ENCODE measurements around the gene KBTBD2.

KBTBD2 gene

GRCh38 chr7:32891043-32891799 is at the start of gene KBTBD2:
KBTBD2 (minus strand) TSS chr7:32891760; CDS start chr7:32879604, 12,156 bp downstream.
- H3K4me3 ChIP-seq (ENCODE audit: low read depth, low read length), result peak within 1 kb of the TSS; percentile 60
- TF ChIP-seq CTCF (IDR thresholded peaks at IDR 0.05; ENCODE audit: low read depth, low read length, missing control alignments), result no peak
- in situ Hi-C loops (cut with HindIII; ENCODE audit: low sequenced_read_pairs), result no loop called here
- peak; percentile 49 for DNase-seq (ENCODE audit: low read depth)

GRCh38 chr7:32941181-32941580 is 49.6 kb upstream of the KBTBD2 start:
- peak overlapping the region; percentile 74 for H3K4me3 ChIP-seq (ENCODE audit: low read depth, low read length)
- in situ Hi-C loops (cut with HindIII; ENCODE audit: low sequenced_read_pairs), result loop anchor here (5.0 to 25.0 kb wide), 2 partner anchors 101 to 129 kb away; no protein-coding TSS in a partner anchor
- DNase-seq (ENCODE audit: low read depth), result no peak
- TF ChIP-seq CTCF (IDR thresholded peaks at IDR 0.05; ENCODE audit: low read depth, low read length, missing control alignments), result no peak

GRCh38 chr7:32937344-32938174 is 46.0 kb upstream of the KBTBD2 start:
- in situ Hi-C loops (cut with HindIII; ENCODE audit: low sequenced_read_pairs), result loop anchor here (25.0 kb wide), 1 partner anchor 125 kb away; no protein-coding TSS in a partner anchor
- no peak for DNase-seq (ENCODE audit: low read depth)
- no peak for TF ChIP-seq CTCF (IDR thresholded peaks at IDR 0.05; ENCODE audit: low read depth, low read length, missing control alignments)
- no peak overlapping the region for H3K4me3 ChIP-seq (ENCODE audit: low read depth, low read length)

GRCh38 chr7:32936689-32937088 is 45.1 kb upstream of the KBTBD2 start:
- H3K4me3 ChIP-seq (ENCODE audit: low read depth, low read length), result no peak overlapping the region
- in situ Hi-C loops (cut with HindIII; ENCODE audit: low sequenced_read_pairs), result loop anchor here (25.0 kb wide), 1 partner anchor 124 kb away; no protein-coding TSS in a partner anchor
- no peak for TF ChIP-seq CTCF (IDR thresholded peaks at IDR 0.05; ENCODE audit: low read depth, low read length, missing control alignments)
- no peak for DNase-seq (ENCODE audit: low read depth)

- H3K4me3 ChIP-seq (ENCODE audit: low read depth, low read length), result no peak overlapping the region
- in situ Hi-C loops (cut with HindIII; ENCODE audit: low sequenced_read_pairs), result loop anchor here (25.0 kb wide), 1 partner anchor 123 kb away; no protein-coding TSS in a partner anchor
- DNase-seq (ENCODE audit: low read depth), result no peak
- no peak for TF ChIP-seq CTCF (IDR thresholded peaks at IDR 0.05; ENCODE audit: low read depth, low read length, missing control alignments)
These were observed 44.0 kb upstream of the KBTBD2 start for GRCh38 chr7:32935558-32935957.

GRCh38 chr7:32930378-32930777 is 38.8 kb upstream of the KBTBD2 start:
- in situ Hi-C loops (cut with HindIII; ENCODE audit: low sequenced_read_pairs), result loop anchor here (25.0 kb wide), 1 partner anchor 118 kb away; no protein-coding TSS in a partner anchor
- no peak overlapping the region for H3K4me3 ChIP-seq (ENCODE audit: low read depth, low read length)
- no peak for DNase-seq (ENCODE audit: low read depth)
- no peak for TF ChIP-seq CTCF (IDR thresholded peaks at IDR 0.05; ENCODE audit: low read depth, low read length, missing control alignments)
